Measurements from ENCODE around the gene INPP5K. TPM values are rescaled to one million over a fixed set of nuclear protein-coding genes. Genes with fewer than 3 reads are reported as not detected.

Gene INPP5K
- total RNA-seq, 1 experiment from 2014 or later, result 29.4 TPM

- Mint-ChIP-seq H3K27ac (no peak overlapping the region), H3K4me1 (peaks cover 23 to 33% of the 10 kb centered on the region in 2 experiments), H3K27me3 (ENCODE audit: low read depth) (peaks cover 18% of the 10 kb centered on the region), H3K36me3 (ENCODE audit: insufficient read depth in 1 of 3, low read depth in 3 of 3) (peaks cover 0 to 3% (median 0%) of the 10 kb centered on the region in 3 experiments; a peak in 1 of 7 replicates), H3K4me3 (no peak overlapping the region), H3K9me3 (peaks cover 0 to 4% of the 10 kb centered on the region in 2 experiments; a peak in 1 of 5 replicates)
- H3K27ac ChIP-seq (ENCODE audit: insufficient read length, low read depth, low read length), result no peak overlapping the region
- no peak overlapping the region for H4K91ac ChIP-seq (ENCODE audit: insufficient read length, low read depth, low read length)
- no peak overlapping the region for H2BK15ac ChIP-seq (ENCODE audit: low read depth, low read length)
- no peak overlapping the region for H2BK120ac ChIP-seq (ENCODE audit: low read depth, low read length, poor library complexity, severe bottlenecking)
- no peaks in the 10 kb centered on the region for H3K27me3 ChIP-seq (ENCODE audit: insufficient read depth, low read length)
- no peak for DNase-seq
- H3K23me2 ChIP-seq (ENCODE audit: insufficient read length, low read depth, low read length, poor library complexity, severe bottlenecking), result peaks cover 8% of the 10 kb centered on the region
- peaks cover 7% of the 10 kb centered on the region; the same call in 1 of the 2 replicates for H3K79me2 ChIP-seq (ENCODE audit: insufficient read depth, low read length)
- no peak overlapping the region for H3T11ph ChIP-seq (ENCODE audit: low read length)
- H3K9me3 ChIP-seq (ENCODE audit: control insufficient read depth, low read depth, low read length), result no peaks in the 10 kb centered on the region
- no peaks in the 10 kb centered on the region for H4K20me1 ChIP-seq (ENCODE audit: control insufficient read depth, insufficient read depth, insufficient read length)
- no peak overlapping the region for H2BK5ac ChIP-seq (ENCODE audit: insufficient read length, low read length)
- H4K8ac ChIP-seq (replicated peaks; ENCODE audit: insufficient read length, low read depth, low read length), result no peak overlapping the region
- H3K4me2 ChIP-seq (ENCODE audit: insufficient read depth, insufficient read length, low read length), result no peak overlapping the region
- H3K56ac ChIP-seq (ENCODE audit: insufficient read length, low read depth, low read length), result no peak overlapping the region
- H3K9ac ChIP-seq (ENCODE audit: extremely low read depth, insufficient read length, low read length), result no peak overlapping the region
- peaks cover 10% of the 10 kb centered on the region; the same call in 1 of the 2 replicates for H3K4me1 ChIP-seq (ENCODE audit: insufficient read depth, low read length)
- no peak overlapping the region for H4K5ac ChIP-seq (ENCODE audit: insufficient read length, low read depth, low read length)
- peaks cover 3% of the 10 kb centered on the region for H3K79me1 ChIP-seq (ENCODE audit: insufficient read depth, low read depth, low read length, poor library complexity, severe bottlenecking)
- no peak overlapping the region for H3K4ac ChIP-seq (ENCODE audit: low read depth, low read length)
- no peak overlapping the region for H2BK12ac ChIP-seq (ENCODE audit: insufficient read length, low read depth, low read length)
- no peak overlapping the region for H2AFZ ChIP-seq (ENCODE audit: low read length)
- no peak overlapping the region for H2BK20ac ChIP-seq (ENCODE audit: low read depth, low read length, poor library complexity, severe bottlenecking)
- no CpG with 5 or more reads among the region's 6 CpGs for WGBS (ENCODE audit: extremely low coverage, insufficient read length, low lambda C conversion rate)
- no peak for TF ChIP-seq CTCF (conservative IDR thresholded peaks at IDR 0.05)
- H2AK5ac ChIP-seq (ENCODE audit: insufficient read length, low read length), result no peak overlapping the region
- no peak overlapping the region for H3K14ac ChIP-seq (ENCODE audit: insufficient read depth, low read length)
- H3K18ac ChIP-seq (ENCODE audit: insufficient read length, low read depth, low read length), result no peak overlapping the region
- no peak overlapping the region for H3K23ac ChIP-seq (ENCODE audit: insufficient read length, low read depth, low read length)
These were observed 49.5 kb upstream of the INPP5K start for GRCh38 chr17:1565877-1566276.

Measured in H9 (cell line).